HG03064 (cell line): Measurements from ENCODE around the gene ZNF775.

Experiments used
- ATAC-seq: cut with Tn5 transposase; IDR thresholded peaks from one replicate; pipeline ENCODE4 v1.9.1; 2021; ENCODE audit warnings: low read depth; ENCODE audit not compliant: unreplicated experiment

Gene ZNF775

DNA sequence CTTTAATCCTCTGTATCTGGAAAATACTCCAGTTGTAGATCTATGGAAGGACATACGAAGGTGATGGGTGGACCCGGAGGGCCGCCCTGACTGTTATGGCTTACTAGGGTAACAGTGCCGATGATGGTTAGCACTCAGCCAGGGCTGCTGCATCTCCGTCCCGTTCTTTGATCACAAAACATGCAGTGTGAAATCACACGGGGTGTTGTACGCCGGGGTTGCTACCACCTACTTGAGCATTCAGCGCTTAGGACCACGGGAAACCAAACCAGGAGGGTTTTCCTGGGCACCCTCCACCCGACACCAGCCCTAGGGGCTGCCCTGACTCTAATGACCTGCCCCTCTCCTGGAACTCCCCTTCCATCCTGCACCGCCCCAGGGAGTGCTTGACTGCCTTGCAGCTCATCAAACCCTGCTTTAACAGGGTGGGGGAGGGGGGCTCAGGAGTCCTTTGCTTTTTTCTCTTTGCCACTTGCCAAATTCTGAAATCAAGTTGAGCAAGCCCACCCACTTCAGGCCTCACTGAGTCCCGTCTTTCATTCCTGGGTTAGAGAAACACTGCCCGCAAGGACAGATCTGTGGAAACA, 20.4 kb downstream of the ZNF775 start:
- ATAC-seq = no peak

DNA sequence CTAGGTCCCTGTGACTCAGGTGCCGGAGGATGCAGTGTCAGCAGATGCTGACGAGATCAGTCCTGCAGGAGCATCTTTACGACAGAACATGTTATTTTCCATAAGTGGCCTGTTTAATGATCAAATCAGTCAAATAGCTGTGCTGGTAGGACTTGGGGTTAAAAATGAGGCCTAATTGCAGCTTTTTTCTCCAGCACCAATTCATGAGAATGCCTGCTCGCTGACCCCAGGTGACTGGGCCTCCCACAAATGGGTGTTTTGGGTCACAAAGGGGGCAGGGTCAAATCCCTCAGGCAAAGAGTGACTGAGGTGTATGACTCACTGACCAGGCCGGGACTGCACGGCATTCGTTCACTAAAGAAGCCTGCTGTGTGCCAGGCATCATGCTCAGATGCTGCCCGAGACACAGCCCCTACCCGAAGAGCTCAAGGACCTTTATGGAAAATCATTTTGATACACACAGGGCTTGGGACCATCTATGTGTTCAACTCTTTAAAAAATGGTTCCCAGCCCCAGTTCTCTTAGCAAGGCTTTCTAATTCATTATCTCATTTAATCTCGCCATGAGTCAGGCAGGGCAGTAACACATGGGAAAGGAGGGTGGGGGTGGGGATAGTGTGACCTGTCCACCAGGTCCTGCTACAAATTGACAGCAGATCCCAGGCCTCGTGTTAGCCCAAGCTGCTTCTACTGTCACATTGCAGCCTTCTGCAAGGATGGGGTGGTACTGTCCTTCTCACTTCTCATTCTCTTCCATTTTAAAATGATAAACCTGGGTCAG, 21.1 kb downstream of the ZNF775 start:
- ATAC-seq = no peak

DNA sequence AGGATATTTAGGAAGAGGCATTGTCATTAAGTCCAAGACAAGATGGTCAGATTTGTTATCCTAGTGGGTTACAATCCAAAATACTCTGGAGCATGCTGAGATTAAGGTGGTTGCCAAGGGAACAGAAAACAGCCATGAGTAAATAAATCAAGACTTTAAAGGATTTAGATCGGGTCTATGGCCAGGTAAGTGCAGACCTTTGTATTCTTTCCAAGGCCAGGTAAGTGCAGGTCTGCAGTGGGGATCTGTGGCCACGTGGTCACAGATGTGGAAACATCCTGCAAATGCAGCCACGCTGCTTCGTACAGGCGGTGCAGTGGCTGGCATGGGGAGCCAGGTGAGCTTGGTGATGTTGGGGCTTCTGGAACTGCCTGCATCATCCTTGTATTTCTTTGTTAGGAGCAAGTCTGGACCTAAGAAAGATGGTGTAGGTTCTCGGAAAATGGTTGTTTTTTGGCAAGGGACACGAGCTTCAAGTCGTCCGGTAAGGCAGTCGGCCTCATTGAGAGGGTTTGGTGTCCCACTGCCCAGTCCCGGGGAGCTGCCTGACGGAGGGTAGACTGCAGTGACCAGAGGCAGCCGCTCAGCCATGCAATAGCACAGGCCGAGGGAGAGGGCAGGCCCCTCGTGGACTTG, 21.8 kb downstream of the ZNF775 start:
- no peak for ATAC-seq

DNA sequence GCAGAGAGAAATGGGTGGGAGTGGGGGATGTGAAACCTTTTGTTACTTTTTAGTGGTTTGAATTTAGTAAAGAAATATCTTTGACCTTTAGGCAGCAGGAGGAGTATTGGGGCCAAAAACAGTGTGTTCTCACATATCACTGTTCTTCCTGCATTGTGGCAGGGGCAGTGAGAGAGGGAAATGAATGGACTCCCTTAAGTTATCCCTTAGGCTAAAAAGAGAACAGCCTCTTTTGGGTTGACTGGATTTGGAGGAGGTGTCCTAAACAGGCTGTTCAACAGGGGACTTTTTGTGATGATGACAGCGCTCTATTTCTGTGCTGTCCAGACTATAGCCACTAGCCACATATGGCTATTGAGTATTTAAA, 22.3 kb downstream of the ZNF775 start:
- no peak for ATAC-seq

DNA sequence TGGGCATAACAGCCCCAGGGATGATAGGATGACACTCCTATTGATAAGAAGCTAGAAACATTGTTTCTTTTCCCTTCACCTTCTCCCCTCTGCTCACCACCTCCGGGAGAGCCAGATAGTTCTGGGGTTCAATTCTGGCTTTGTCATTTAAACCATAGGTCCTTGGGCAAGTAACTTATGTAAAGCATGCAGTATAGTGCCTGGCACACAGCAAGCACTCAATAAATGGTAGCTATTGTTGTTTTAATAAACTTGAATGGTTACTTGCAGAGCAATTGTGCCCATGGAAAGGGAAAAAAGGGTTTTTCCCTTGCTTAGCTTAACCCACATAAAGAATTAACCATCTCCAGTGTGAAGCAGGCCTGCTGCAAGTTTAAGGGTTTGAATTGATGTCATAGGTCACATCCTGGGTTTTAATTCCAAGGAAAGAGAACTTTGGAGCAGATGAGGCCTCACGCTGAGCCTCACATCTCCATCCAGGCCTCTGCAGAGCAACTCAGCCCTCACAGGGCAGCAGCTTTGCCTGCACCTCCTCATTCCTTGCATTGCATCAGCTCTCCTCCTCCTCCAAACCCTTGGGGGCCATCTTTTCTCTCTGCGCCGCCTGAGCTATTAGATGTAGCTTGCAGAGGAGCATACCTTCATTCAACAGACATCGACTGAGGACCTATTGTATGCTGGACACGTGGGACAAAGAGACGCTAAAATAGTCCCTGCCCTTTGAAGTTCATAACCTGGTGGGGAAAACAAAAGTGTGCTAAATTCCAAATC, 22.9 kb downstream of the ZNF775 start:
- ATAC-seq = no peak

DNA sequence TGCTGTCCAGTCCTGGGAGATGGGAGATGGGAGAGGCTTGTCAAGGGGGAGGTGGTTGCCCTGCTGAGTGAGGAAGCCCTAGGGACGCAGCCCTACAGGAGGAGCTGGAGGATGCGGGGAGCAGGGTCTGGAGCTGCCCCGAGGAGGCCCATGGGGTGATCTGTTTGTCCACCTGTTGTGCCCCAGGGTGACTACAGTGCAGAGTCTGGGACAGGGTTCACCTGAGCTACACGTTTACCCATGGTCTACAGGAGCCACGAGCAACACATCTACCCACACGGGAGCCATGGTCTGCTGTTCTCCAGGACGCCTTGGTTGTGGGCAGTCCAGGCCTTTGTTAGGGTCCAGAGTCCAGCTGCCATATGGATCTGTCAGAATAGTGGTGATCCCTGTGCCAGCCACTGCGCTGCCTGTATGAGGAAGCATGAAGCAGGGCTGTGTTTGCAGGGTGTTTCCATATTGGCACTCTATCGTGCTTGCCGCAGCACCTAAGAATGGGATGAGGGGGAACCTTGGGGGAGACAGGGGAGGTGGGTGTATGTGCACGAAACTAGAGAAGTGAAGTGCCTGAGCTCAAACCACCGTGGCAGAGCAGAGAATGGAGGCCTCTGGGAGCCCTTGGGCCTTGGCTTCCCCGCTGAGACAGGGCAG, 23.7 kb downstream of the ZNF775 start:
- ATAC-seq = no peak

DNA sequence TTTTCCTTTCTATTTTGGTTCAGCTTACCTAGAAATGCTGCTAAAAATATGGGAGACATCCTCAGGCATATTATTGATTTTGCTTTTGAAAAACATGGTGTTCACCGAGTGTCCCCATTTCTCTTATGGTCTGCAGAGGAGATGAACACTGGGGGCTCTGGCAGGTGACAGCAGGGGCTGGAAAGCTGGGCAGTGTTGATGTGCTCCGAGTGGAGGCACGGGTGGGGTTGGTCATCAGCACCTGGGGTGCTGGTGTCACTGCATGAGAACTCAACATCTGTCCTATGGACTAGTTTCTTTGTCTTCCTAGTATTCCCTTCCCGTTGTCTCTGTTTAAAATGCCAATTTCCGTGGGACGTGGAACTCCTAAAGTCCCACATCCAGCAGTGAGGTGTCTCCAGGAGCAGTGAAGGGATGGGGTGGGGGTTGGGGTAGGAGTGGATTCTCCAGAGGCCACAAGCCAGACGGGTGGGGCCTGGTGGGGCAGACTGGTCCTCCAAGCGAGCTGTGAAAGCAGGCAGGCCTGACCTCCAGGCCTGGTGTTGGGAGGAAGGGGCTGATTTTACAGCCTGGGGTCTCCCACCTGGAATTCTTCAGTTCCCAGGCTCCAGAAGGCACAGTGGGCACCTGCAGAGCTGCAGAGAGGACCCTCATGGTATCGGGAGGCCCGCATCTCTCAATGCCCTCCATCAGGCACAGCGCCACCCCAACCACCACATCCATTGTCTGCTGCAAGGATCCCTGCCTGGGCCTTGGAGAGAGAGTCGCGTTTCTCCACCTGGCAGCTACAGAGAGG, 24.4 kb downstream of the ZNF775 start:
- no peak for ATAC-seq

DNA sequence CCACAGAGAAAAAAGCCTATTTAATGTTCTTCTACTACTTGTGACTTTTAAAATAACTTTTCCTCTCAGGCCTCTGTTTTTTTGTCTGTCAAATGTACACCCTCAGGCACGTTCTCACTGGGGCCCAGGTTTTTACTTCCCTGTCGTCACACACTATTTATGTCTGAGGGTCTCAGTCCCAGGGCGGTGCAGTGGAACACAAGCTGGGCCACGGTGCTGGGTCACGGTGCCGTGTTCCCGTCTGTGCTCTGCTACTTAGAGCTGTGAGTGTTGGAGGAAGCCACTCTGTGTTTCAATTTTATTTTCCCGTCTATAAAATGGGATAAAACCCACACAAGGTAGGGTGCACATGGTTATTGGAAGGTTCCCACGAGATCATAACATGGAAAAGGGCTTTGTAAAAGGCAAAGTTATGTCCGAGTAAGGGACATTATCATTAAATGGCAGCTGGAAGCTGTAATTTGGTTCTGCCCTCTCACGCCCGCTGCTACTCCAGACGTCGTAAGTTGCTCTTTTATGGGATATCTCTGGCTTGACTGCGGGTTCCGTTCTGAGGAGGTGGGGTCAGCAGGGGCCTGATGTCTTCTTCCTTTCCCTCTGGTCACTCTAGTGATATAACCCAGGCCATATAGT, 25.2 kb downstream of the ZNF775 start:
- ATAC-seq = no peak

DNA sequence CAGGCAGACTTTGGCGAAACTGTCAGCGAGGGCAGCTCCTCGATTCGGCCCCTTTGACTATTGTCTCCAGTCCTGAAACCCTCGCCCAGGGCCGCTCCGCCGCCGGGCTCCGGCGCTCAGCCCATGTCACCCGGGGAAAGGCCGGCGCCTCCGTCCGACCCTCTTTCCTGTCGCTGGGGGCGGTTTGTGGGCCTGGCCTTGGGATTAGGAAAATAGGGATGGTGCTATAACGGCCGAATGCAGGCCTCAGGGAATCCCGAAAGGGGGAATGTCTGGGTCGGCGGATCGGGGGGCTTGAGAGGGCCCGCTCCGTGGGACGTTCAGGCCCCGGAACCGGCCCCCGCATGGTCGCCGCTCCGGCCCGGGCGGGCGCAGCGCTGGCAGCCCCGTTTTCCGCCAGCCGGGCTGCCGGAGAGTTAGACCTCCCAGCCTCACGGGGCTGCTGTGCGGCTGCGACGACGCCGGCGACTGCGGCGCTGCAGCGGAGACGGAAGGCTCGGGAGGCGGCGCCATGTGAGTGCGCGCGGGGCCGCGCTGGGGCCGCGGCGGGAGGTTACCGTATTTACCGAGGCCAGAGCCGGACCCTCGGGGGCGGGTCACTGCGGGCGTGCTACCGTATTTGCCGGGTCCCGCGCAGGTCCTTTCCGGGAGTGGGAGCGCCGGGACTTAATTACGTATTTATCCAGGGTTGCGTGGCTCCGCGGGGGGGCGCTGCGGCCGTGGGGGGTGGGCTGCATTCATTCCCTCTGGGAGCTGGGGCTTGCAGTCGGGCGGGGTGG, 25.9 kb downstream of the ZNF775 start:
- peak; percentile 42 for ATAC-seq

DNA sequence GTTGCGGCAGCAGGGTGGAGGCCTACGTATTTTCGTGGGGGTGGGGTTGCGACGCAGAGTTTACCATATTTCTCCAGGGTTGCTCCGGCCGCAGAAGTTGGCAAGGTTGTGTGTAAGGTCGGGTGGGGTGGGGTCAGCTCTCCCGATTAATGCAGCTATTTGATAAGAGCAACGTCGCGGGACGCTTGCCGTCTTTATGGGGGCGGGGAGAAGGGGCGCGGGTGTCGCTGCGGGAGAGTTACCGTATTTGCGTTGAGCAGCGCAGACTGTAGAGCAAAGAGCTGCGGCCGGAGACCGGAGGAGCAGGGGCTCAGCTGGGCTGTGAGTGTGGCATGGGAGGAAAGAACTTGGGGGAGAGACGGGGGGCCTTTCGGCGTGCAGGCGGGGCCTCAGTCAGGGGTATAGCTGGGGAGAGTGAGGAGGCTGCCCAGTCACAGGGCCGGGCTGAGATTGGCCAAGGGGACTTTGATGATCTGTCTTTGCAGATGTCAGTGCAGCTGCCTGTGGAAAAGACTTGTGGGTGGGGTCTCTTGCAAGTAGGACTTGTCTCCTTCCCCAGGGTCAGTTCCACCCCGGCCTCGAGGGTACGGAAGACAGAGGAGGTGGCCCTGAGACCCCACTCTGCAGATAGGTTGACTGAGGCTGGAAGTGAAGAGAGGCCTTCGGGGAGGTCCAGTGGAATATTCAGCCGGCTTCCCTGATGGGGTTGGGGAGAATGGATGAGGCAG, 26.6 kb downstream of the ZNF775 start:
- no peak for ATAC-seq

DNA sequence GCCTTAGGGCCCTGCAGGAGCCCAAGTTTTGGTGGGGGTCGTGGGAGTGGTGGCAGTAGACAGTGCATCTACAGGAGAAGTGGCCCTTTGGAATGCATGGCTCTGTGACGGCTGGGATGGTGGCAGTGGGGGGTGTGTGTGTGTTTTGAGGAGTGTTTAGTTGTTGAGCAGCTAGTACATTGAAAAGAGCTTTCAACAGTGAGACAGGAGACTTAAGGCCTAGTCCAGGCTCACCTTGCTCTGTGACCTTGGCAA, 27.1 kb downstream of the ZNF775 start:
- ATAC-seq = no peak

DNA sequence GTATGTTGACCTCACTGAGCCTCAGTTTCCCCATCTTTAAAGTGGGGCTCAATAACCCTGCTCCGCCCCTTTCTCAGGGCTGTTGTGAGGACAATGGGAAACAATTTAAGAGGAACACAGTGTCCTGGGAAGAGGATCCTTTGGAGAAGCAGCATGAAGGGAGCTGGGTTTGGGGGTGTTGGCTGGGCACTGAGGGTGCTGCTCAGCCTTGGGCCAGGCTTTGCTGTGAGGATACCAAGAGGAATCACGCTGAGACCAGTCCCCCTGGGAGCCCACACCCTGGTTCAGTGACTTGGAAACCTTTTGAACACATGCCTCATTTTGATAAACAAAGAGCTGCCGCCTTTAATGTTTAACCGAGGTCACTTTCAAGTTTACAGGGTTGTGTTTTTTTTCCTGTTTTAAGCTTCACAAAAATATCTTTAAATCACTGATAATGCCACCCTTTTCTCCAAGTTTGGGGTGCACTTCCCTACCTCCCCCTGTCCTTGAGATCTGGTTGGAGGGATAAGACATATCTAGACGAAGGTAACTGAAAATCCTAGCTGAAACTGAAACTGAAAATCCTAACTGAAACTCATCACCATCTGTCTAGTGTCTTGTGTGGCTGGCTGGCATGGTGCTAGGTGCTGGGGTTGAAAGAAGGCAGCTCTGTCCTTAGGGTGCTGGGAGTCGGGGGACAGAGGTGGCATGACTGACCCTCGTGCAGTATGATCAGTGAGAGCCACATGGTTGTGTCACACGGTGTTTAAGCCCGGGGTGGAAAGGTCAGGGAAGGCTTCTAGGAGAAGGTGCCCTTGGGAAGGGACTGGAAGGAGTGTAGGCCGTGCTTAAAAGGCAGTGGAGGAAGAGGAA, 27.7 kb downstream of the ZNF775 start:
- ATAC-seq = peak; percentile 52

DNA sequence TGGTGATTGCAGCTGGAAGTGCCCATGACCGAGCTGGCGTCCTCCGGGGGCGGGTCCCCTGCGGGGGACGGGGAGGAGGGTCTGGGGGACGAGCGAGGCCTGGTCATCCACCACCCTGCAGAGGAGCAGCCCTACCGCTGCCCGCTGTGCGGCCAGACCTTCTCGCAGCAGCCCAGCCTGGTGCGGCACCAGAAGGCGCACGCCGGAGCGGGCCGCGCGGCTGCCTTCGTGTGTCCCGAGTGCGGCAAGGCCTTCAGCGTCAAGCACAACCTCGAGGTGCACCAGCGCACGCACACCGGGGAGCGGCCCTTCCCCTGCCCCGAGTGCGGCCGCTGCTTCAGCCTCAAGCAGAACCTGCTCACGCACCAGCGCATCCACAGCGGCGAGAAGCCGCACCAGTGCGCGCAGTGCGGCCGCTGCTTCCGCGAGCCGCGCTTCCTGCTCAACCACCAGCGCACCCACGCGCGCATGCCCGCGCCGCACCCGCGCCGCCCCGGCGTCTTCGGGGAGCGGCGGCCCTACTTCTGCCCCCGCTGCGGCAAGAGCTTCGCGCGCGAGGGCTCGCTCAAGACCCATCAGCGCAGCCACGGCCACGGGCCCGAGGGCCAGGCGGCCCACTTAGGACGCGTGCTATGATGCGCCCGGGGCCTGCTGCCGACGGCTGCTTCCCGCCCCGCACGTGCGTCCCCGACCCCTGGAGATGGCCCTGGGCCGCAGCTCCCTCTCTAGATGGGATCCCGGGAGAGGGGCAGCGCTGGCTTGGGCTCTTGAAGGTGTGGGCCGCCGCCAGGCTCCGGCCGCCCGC, 28.7 kb downstream of the ZNF775 start:
- ATAC-seq = no peak

DNA sequence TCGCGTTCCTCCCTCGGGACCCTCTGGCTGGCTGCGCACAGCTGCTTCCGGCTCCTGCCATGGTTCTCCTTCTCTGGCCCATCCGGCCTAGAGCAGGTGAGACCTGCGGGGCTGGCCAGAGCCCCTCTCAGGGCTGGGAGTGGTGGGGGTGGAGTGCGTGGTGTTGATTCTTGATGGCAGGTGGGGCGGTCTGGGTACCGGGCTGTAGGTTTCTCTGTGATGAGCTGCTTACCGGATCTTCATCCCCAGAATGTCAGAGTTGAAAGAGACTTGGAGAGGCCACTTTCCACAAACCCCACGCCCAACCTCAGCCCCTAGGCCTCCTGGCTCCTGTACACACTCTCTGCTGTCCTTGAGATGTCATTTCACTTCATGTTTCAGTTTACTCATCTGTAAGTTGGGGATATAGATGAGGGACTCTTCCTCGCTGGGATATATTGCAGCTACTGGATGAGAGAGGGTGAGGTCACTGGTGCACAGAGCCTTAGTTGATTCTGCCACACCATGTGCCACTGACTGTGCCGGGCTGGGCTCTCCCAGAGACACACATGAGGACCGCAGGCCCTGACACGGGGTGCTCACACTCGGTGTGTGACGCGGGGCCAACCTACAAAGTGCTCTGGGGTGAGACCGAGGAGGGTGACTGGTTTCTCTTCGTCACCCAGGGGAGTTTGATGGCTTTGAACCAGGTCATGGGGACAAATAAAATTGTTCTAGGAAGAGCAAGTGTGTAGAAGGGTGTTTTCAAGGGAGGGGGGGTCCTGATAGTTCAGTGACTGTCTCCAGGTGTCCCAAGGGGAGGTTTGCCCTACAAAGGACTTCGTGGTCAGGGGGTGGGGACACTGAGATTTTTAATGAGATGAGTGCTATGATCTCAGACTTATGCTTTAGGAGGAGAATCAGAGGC, 29.5 kb downstream of the ZNF775 start:
- ATAC-seq = no peak

DNA sequence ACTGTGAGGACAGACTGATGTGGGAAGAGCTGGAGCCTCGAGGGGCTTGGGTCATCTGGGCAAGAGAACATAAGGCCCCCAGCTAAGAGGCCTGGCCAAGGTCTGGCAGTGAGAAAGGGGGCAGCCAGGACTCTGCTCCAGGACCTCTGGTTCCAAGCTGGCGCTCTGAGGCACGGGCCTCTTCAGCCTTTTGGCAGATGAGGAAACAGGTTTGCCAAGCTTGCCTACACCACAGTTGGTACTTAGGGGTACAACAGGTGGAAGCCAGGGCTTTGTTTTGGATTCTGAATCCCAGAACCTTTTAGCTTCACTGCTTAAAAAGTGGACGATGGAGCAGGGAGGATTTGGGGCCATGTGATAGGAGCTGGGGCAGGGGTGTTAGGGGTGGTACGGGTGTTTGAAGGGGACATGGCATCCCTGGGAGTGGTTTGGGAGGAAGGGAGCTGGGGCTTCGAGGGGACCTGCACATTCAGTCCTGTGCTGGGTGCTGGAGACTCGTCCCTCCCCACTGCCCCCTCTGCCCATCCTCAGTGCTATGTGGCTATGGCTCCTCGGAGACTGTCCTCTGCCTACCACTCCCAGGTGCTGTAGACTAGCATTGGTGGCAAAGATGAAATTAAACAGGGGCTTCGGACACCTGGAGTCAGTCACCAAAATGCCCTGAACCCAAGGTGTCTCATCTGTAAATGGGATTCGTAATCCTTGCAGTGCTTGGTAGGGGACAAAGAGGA, 30.3 kb downstream of the ZNF775 start:
- no peak for ATAC-seq
